GM19099 (cell line): ENCODE data around the gene CLEC3B.

ENCODE experiments used
- POLR2A ChIP-seq: IDR thresholded peaks from 3 replicates; pipeline ENCODE4 v1.6.1; 2011; ENCODE audit warnings: low read depth; ENCODE audit not compliant: insufficient read length; ENCODE audit errors: extremely low read depth

The CLEC3B gene

DNA sequence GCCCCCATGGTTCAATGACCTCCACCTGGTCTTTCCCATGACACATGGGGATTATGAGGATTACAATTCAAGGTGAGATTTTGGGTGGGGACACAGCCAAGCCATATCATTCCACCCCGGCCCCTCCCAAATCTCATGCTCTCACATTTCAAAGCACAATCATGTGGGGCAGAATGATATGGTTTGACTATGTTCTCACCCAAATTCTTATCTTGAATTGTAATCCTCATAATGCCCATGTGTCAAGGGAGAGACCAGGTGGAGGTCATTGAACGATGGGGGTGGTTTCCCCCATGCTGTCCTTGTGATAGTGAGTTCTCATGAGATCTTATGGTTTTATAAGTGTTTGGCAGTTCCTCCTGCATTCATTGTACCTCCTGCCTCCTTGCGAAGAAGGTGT lies 2.4 kb upstream of the CLEC3B start:
- TF ChIP-seq POLR2A, result no peak

- TF ChIP-seq POLR2A, result no peak
These were observed 1.4 kb upstream of the CLEC3B start for GRCh38 chr3:45024542-45025255.

GRCh38 chr3:45026957-45027356 lies 854 bp downstream of the CLEC3B start:
- TF ChIP-seq POLR2A, result no peak

GRCh38 chr3:45027441-45027840 lies 1.3 kb downstream of the CLEC3B start:
- TF ChIP-seq POLR2A, result no peak

DNA sequence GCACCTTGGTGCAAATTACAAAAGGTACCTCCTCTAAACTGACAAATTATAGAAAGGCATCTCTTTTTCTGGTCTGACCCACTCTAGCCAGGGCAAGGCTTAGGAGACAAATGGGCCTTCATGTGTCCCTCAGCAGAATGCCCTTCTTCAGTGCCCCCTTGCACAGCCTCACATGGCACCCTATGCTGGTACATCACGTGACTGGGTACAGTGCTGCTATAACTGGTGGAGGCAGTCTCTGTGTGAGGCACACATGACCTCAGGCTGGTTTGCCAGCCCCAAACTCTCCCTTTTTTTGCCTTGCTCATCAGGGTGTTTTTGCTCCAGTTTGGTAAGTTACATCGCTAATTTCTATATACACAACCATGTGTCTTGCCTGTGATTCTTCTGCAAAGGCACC lies 3.1 kb downstream of the CLEC3B start:
- no peak for TF ChIP-seq POLR2A

GRCh38 chr3:45029661-45030060 lies 3.6 kb downstream of the CLEC3B start:
- TF ChIP-seq POLR2A, result no peak

GRCh38 chr3:45031531-45031930 lies 5.4 kb downstream of the CLEC3B start:
- TF ChIP-seq POLR2A, result no peak

- no peak for TF ChIP-seq POLR2A
These were observed 6.0 kb downstream of the CLEC3B start for GRCh38 chr3:45032113-45032512.

DNA sequence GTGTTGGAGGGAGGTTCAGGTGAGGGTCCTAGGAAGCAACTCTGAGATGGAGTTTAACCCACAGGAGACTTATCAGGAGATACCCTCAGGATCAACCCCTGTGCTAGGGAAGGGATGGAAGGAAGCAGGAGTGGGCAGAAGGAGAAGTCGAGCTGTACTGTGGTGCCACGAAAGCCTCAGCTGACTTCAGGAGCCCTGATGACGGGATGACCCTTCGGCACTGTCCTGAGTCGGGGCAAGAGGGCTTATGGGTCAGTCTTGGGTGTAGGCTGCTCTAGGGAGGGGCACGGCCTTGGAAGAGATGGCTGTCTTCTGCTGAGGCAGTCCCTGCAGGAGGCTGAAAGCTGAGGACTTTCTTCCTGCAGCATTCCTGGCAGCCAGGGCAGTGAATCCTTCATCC lies 7.7 kb downstream of the CLEC3B start:
- TF ChIP-seq POLR2A, result no peak

GRCh38 chr3:45034612-45035252 lies 8.6 kb downstream of the CLEC3B start:
- no peak for TF ChIP-seq POLR2A

- no peak for TF ChIP-seq POLR2A
These were observed 9.6 kb downstream of the CLEC3B start for GRCh38 chr3:45035441-45036301.

DNA sequence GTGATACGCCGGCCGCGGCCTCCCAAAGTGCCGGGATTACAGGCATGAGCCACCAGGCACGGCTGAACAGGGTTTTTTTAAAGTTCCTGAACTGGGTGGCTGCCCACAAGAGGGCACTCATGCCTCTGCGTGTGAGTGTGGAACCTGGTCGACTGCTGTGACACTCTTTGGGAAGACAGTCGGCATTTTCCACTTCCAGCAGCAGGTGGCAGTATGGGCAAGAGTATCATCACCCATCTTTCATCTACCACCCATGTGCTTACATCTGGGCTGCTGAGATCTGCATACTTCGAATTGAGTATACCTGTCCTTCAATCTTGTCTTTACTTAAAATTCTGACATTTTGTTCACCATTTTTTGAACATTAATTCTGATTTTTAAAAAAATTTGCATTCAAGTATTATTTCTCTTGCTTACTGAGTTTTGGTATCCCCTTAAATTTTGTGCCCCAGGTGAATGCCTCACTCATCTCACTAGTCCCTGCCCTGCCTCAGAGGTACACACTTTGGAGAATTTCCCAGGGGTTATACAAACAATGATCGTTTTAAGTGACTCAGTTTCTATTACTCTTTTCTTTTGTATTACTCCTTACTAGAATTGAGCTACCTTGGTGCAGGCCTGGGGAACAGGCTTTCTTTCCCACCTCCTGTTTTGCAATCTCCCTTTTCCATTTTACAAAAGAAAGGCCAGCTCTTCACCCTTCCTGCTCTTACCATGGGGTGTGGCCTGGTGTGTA lies 11.8 kb downstream of the CLEC3B start:
- no peak for TF ChIP-seq POLR2A

GRCh38 chr3:45041666-45042065 lies 15.6 kb downstream of the CLEC3B start:
- no peak for TF ChIP-seq POLR2A

DNA sequence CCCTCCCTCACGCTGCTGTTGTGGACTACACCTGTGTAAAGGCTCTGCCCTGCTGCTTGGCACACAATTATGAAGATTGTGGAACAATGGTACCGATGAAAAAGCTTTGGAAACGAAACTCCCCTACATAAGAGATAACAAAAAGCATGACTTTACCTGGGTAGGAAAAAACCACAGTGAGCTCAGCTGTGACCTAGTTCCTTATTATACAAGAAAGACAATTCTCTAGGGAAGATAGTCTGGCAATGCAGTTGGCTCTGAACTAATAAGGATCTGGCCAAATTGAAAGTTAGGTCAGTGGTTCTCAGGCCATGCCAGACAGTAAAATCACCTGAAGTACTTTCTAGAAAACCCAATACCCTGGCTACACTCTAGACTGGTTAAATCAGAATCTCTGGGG lies 16.1 kb downstream of the CLEC3B start:
- TF ChIP-seq POLR2A, result no peak

DNA sequence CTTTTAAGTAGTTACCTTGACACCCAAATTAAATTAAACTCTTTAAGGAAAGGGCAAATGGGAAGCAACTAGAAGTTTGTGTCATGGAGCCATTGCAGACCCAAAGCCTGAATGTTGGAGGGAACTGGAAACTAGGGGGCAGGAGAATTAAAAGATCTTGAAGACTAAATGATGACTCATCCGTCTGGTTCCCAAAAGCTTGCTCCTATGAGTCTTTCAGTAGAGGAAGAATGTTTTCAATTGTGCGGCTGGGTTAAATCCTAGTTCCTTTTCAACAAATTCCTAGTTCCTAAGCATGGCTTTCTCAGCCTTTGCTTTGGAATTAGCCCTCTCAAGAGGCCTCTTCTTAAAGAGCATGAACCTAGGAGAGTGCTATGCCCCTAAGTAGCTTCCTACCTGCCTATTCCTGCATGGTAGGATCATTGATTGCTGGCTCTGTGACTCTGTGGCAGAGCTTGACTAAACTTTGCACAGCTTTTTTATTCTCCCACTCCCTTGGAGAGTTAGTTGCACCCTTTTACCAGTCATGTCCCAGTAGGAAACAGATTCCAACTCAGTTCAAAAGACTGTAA lies 17.7 kb downstream of the CLEC3B start:
- no peak for TF ChIP-seq POLR2A

DNA sequence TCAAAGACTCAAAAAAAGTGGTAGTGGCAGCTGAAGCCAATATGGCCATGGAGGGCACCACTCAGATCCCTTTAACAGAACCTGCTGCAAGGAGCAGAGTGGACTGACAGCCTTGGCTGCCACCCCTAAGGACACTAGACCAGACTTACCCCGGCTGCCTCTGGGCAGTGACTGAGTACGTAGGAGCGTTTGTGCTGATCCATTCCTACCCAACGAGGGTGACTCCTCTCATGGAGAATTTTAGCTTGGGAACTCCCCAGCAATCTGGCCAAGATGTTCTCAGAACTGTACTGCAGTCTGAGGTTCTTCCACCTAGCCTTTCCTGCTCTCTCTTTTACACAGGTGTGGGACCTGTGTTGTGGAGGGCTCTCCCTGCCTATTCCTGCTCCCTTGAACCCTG lies 22.1 kb downstream of the CLEC3B start:
- TF ChIP-seq POLR2A, result no peak

DNA sequence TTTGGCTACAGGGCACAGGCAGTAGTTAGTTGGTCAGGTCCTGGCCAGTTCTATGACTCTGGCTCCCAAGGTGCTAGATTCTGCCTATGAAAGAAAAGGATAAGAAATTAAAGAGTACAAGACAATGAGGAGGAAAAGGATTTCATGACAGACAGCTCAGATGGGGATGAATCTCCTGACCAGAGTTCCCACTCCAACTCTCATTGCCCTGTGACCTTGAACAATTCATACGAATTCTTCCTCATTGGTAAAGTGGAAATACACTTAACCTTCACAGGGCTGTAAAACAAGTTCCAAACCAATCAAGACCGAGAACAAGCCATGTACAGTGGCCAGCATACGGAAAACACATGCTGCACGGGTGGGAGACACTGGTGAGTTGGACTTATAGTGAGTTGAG lies 23.7 kb downstream of the CLEC3B start:
- no peak for TF ChIP-seq POLR2A
